Inferior parietal cortex (tissue), 1 donor: ENCODE measurements around the gene TBL1XR1.

Experiments used
- DNase-seq: peaks from one replicate; pipeline ENCODE4 v3.0.0-alpha.2; 2016; ENCODE audit errors: extremely low spot score

The TBL1XR1 gene

GRCh38 chr3:177197041-177197726 lies at the start of gene TBL1XR1:
TBL1XR1 (minus strand) TSS chr3:177197482; CDS start chr3:177064977, 132,505 bp downstream.
- peak; percentile 92 for DNase-seq

GRCh38 chr3:177245250-177245649 lies 48.0 kb upstream of the TBL1XR1 start:
- no peak for DNase-seq

GRCh38 chr3:177244606-177245005 lies 47.3 kb upstream of the TBL1XR1 start:
- DNase-seq = no peak

GRCh38 chr3:177238686-177239216 lies 41.5 kb upstream of the TBL1XR1 start:
- DNase-seq = no peak

- DNase-seq = no peak
These were observed 39.9 kb upstream of the TBL1XR1 start for GRCh38 chr3:177237206-177237605.

- DNase-seq = no peak
These were observed 39.4 kb upstream of the TBL1XR1 start for GRCh38 chr3:177236704-177237103.

- DNase-seq = no peak
These were observed 36.8 kb upstream of the TBL1XR1 start for GRCh38 chr3:177234121-177234520.

GRCh38 chr3:177231242-177231641 lies 34.0 kb upstream of the TBL1XR1 start:
- no peak for DNase-seq

- no peak for DNase-seq
These were observed 33.4 kb upstream of the TBL1XR1 start for GRCh38 chr3:177230641-177231040.

GRCh38 chr3:177229791-177230190 lies 32.5 kb upstream of the TBL1XR1 start:
- DNase-seq = no peak

- DNase-seq = no peak
These were observed 31.4 kb upstream of the TBL1XR1 start for GRCh38 chr3:177228601-177229190.

GRCh38 chr3:177224414-177224813 lies 27.1 kb upstream of the TBL1XR1 start:
- no peak for DNase-seq

GRCh38 chr3:177221744-177222143 lies 24.5 kb upstream of the TBL1XR1 start:
- DNase-seq = no peak

GRCh38 chr3:177220136-177220974 lies 23.1 kb upstream of the TBL1XR1 start:
- DNase-seq = no peak

- DNase-seq = no peak
These were observed 16.7 kb upstream of the TBL1XR1 start for GRCh38 chr3:177213801-177214535.

GRCh38 chr3:177212756-177213155 lies 15.5 kb upstream of the TBL1XR1 start:
- DNase-seq = no peak

- DNase-seq = no peak
These were observed 15.0 kb upstream of the TBL1XR1 start for GRCh38 chr3:177212278-177212610.

- no peak for DNase-seq
These were observed 14.4 kb upstream of the TBL1XR1 start for GRCh38 chr3:177211503-177212277.

GRCh38 chr3:177210744-177211502 lies 13.6 kb upstream of the TBL1XR1 start:
- DNase-seq = no peak

GRCh38 chr3:177209509-177209908 lies 12.2 kb upstream of the TBL1XR1 start:
- no peak for DNase-seq
